HepG2 (cell line): ENCODE results near the gene KRT14. TPM values are rescaled to one million over a fixed set of nuclear protein-coding genes. Genes with fewer than 3 reads are reported as not detected.

Source experiments
- ATAD3A ChIP-seq: sonication (generic); formaldehyde crosslinking; IDR thresholded peaks from 2 replicates; pipeline ENCODE4 v1.4.0; 2020; ENCODE audit warnings: missing genetic modification reagents
- GFI1 ChIP-seq: sonication (generic); formaldehyde crosslinking; IDR thresholded peaks from 2 replicates; pipeline ENCODE4 v1.5.0; 2020; ENCODE audit warnings: missing genetic modification reagents, mild to moderate bottlenecking, borderline replicate concordance
- GMEB1 ChIP-seq: sonication (generic); formaldehyde crosslinking; IDR thresholded peaks from 2 replicates; pipeline ENCODE4 v1.5.1; 2020; ENCODE audit warnings: missing genetic modification reagents, mild to moderate bottlenecking, borderline replicate concordance
- GTF2F1 ChIP-seq: fragments of 150-350 bp; IDR thresholded peaks from 2 replicates; pipeline ENCODE4 v1.6.1; 2014; ENCODE audit warnings: low read length
- HMGXB4 ChIP-seq, 2 experiments: sonication (generic) in 1 of 2; formaldehyde crosslinking in 1 of 2; IDR thresholded peaks; 2 replicates each; pipeline versions ENCODE4 v1.4.0 to v1.6.1; 2018 to 2020; ENCODE audit warnings: missing genetic modification reagents in 2 of 2, borderline replicate concordance in 1 of 2, low read depth in 1 of 2, mild to moderate bottlenecking in 1 of 2, missing biosample characterization in 1 of 2
- SALL2 ChIP-seq: sonication (generic); formaldehyde crosslinking; IDR thresholded peaks from 2 replicates; pipeline ENCODE4 v1.8.1; 2023; ENCODE audit warnings: mild to moderate bottlenecking, missing genetic modification reagents, inconsistent platforms
- SMARCC2 ChIP-seq: fragments of 450-650 bp; IDR thresholded peaks from 2 replicates; pipeline ENCODE4 v1.6.1; 2017; ENCODE audit warnings: antibody characterized with exemption, mild to moderate bottlenecking
- SOX13 ChIP-seq, 3 experiments: fragments of 450-650 bp in 1 of 3; sonication (generic) in 1 of 3; formaldehyde crosslinking in 1 of 3; IDR thresholded peaks in 2 of 3; conservative IDR thresholded peaks in 1 of 3; 2 replicates each; pipeline versions ENCODE4 v1.5.0 to v1.6.1; 2016 to 2020; ENCODE audit warnings: antibody characterized with exemption in 1 of 3, mild to moderate bottlenecking in 1 of 3, missing compliant biosample characterization in 1 of 3, missing genetic modification reagents in 1 of 3, moderate library complexity in 1 of 3
- ZNF292 ChIP-seq: sonication (generic); formaldehyde crosslinking; IDR thresholded peaks from 2 replicates; pipeline ENCODE4 v1.8.1; 2022; ENCODE audit warnings: mild to moderate bottlenecking, low read depth, missing genetic modification reagents, borderline replicate concordance
- ZNF318 ChIP-seq: sonication (generic); formaldehyde crosslinking; IDR thresholded peaks from 2 replicates; pipeline ENCODE4 v1.4.0; 2020; ENCODE audit warnings: mild to moderate bottlenecking, missing genetic modification reagents
- ZNF451 ChIP-seq: sonication (generic); formaldehyde crosslinking; IDR thresholded peaks from 2 replicates; pipeline ENCODE4 v1.5.0; 2020; ENCODE audit warnings: mild to moderate bottlenecking, missing genetic modification reagents
- ZNF510 ChIP-seq: sonication (generic); formaldehyde crosslinking; IDR thresholded peaks from 2 replicates; pipeline ENCODE4 v1.4.0; 2020; ENCODE audit warnings: low read depth, mild to moderate bottlenecking, missing genetic modification reagents
- ZNF567 ChIP-seq: sonication (generic); formaldehyde crosslinking; IDR thresholded peaks from 2 replicates; pipeline ENCODE4 v1.8.1; 2023; ENCODE audit warnings: mild to moderate bottlenecking, missing genetic modification reagents, borderline replicate concordance
- polyA plus RNA-seq, 8 experiments: library from polyadenylated mRNA; depleted of rRNA in 3 of 8; stranded (reverse) in 7 of 8; unstranded in 1 of 8; fragments of >200 nt; fragmentation: Illumina TruSeq in 4 of 8; extraction: Trizol in 4 of 8; gene quantifications; 2 replicates each; pipeline versions ENCODE4 v1.2.1 to v1.2.3, GENCODE V29; 2011 to 2016; ENCODE audit warnings: low read depth in 4 of 8, missing spikeins in 1 of 8, mixed read lengths in 1 of 8; ENCODE audit not compliant: insufficient read depth in 1 of 8
- total RNA-seq, 5 experiments: library from RNA; depleted of rRNA; stranded (reverse); fragments of >200 nt; fragmentation: Illumina TruSeq; extraction: Trizol; gene quantifications; 2 replicates each; pipeline ENCODE4 v1.2.3, GENCODE V29; 2016; ENCODE audit warnings: low read depth in 1 of 5

KRT14 gene
- total and polyA plus RNA-seq, 2 of the 13 experiments (the other 11 are each of a cell fraction or from before 2014, with no cell fraction given), result 0.09 TPM; not detected in 1

GRCh38 chr17:41548844-41549595 is 37.7 kb downstream of the KRT14 start (continued):
- TF ChIP-seq ZNF318, result no peak; the same call in 1 of the 2 replicates
- TF ChIP-seq GFI1, result no peak
- TF ChIP-seq SOX13 (IDR thresholded peaks at IDR 0.05), result no peak
- TF ChIP-seq SOX13 (CRISPR knock-in tag; conservative IDR thresholded peaks at IDR 0.05 in 1 of 2, IDR thresholded peaks at IDR 0.05 in 1 of 2), result peak in 1 of 2 experiments; percentile 21; a peak in 1 of 4 replicates
- peak; percentile 89 to 93 for TF ChIP-seq HMGXB4 (CRISPR knock-in tag; IDR thresholded peaks at IDR 0.05; ENCODE audit: borderline replicate concordance in 1 of 2, low read depth in 1 of 2)
- TF ChIP-seq ZNF451 (CRISPR knock-in tag), result 0 out of 2 replicates have a peak, but pooled peaks have one; percentile 63
- no peak for TF ChIP-seq ATAD3A
- peak; percentile 38; the same call in 1 of the 2 replicates for TF ChIP-seq GMEB1
- TF ChIP-seq ZNF510 (CRISPR knock-in tag), result no peak; the same call in 1 of the 2 replicates
- TF ChIP-seq SALL2 (CRISPR knock-in tag), result peak; percentile 49; the same call in 1 of the 2 replicates
- 0 out of 2 replicates have a peak, but pooled peaks have one; percentile 15 for TF ChIP-seq ZNF567
- peak; percentile 89 for TF ChIP-seq ZNF292 (CRISPR knock-in tag)
- TF ChIP-seq GTF2F1, result no peak
- no peak for TF ChIP-seq SMARCC2
